Neural progenitor cell (in vitro differentiated cells): Measurements from ENCODE around the gene HYCC1.

Experiments used
- CTCF ChIP-seq: fragments of 200-600 bp; sonication (generic); IDR thresholded peaks from 2 replicates; pipeline ENCODE4 v1.5.1; 2017; ENCODE audit warnings: antibody characterized with exemption, mild to moderate bottlenecking
- EZH2 ChIP-seq: fragments of 200-600 bp; sonication (generic); IDR thresholded peaks from 2 replicates; pipeline ENCODE4 v1.6.1; 2017; ENCODE audit warnings: antibody characterized with exemption, mild to moderate bottlenecking, moderate library complexity
- EZH2phosphoT487 ChIP-seq: fragments of 200-600 bp; sonication (generic); IDR thresholded peaks from 2 replicates; pipeline ENCODE4 v1.6.1; 2017; ENCODE audit warnings: antibody characterized with exemption

GRCh38 chr7:23000597-23001360, 13.2 kb downstream of the HYCC1 start:
- no peak for TF ChIP-seq CTCF
- no peak for TF ChIP-seq EZH2
- TF ChIP-seq EZH2phosphoT487: no peak
